Raji (cell line): Measurements from ENCODE around the gene CTDSP1.
A peak's percentile ranks its signal among the peaks of the same experiment; 100 is the strongest.

Source experiments
- POLR2A ChIP-seq: IDR thresholded peaks from 2 replicates; pipeline ENCODE4 v1.6.1; 2011; ENCODE audit warnings: low read depth, low read length, control low read depth; ENCODE audit not compliant: insufficient read depth

The CTDSP1 gene

GRCh38 chr2:218402491-218402901 lies 2.8 kb downstream of the CTDSP1 start:
- no peak for TF ChIP-seq POLR2A

- TF ChIP-seq POLR2A = no peak
These were observed 3.3 kb downstream of the CTDSP1 start for GRCh38 chr2:218402911-218403411.

GRCh38 chr2:218403810-218404209 lies 4.1 kb downstream of the CTDSP1 start:
- TF ChIP-seq POLR2A = no peak

- no peak for TF ChIP-seq POLR2A
These were observed 4.8 kb downstream of the CTDSP1 start for GRCh38 chr2:218404351-218405085.

GRCh38 chr2:218405086-218405745 lies 5.5 kb downstream of the CTDSP1 start:
- no peak for TF ChIP-seq POLR2A

GRCh38 chr2:218405746-218406208 lies 6.1 kb downstream of the CTDSP1 start:
- no peak; the same call in 1 of the 2 replicates for TF ChIP-seq POLR2A

GRCh38 chr2:218406209-218406948 lies 6.7 kb downstream of the CTDSP1 start:
- TF ChIP-seq POLR2A = peak; percentile 59

GRCh38 chr2:218406949-218407618 lies 7.4 kb downstream of the CTDSP1 start:
- peak; percentile 39 for TF ChIP-seq POLR2A

- TF ChIP-seq POLR2A = no peak
These were observed 8.0 kb downstream of the CTDSP1 start for GRCh38 chr2:218407717-218408116.

GRCh38 chr2:218418321-218418716 lies 18.7 kb downstream of the CTDSP1 start:
- no peak for TF ChIP-seq POLR2A

GRCh38 chr2:218418717-218419458 lies 19.2 kb downstream of the CTDSP1 start, which contains the start of gene VIL1:
Gene VIL1, plus strand, starts transcription at chr2:218419123. Its CDS starts 4,656 bp downstream, at chr2:218423779.
- no peak for TF ChIP-seq POLR2A

- TF ChIP-seq POLR2A = no peak
These were observed 20.1 kb downstream of the CTDSP1 start for GRCh38 chr2:218419630-218420216.

- no peak for TF ChIP-seq POLR2A
These were observed 21.4 kb downstream of the CTDSP1 start for GRCh38 chr2:218421027-218421426.

- no peak for TF ChIP-seq POLR2A
These were observed 22.9 kb downstream of the CTDSP1 start for GRCh38 chr2:218422403-218423086.

GRCh38 chr2:218423584-218423983 lies 23.9 kb downstream of the CTDSP1 start:
- TF ChIP-seq POLR2A = no peak
